Gastrocnemius medialis (tissue), 4 donors: ENCODE measurements around the gene KIAA0408. TPM values are rescaled to one million over a fixed set of nuclear protein-coding genes. Genes with fewer than 3 reads are reported as not detected.
A peak's percentile ranks its signal among the peaks of the same experiment; 100 is the strongest.
"Not testable (repeated sequence)": the region's sequence is repeated elsewhere in the genome, so short reads cannot be mapped to it uniquely, and the experiment has no call there.

Source experiments
- ATAC-seq, 2 donors: fragments of 150-250 bp; one replicate each; pipeline ENCODE4 v1.9.1; 2016
- DNase-seq, 2 donors: peaks; one replicate each; pipeline ENCODE4 v3.0.0-alpha.2; 2019
- H3K27ac ChIP-seq, 4 donors: fragments of 200-600 bp; sonication (generic); 1 replicate in 1 of 4; 2 replicates in 3 of 4; pipeline ENCODE4 v1.5.1; 2016 to 2018; ENCODE audit warnings: mild to moderate bottlenecking in 2 of 4, moderate library complexity in 1 of 4
- H3K27me3 ChIP-seq, 3 donors: fragments of 200-600 bp; sonication (generic) in 2 of 3; 1 replicate in 1 of 3; 2 replicates in 2 of 3; pipeline versions ENCODE4 v1.5.1 to v1.6.0; 2016 to 2019; ENCODE audit warnings: mild to moderate bottlenecking in 1 of 3, moderate library complexity in 1 of 3
- H3K36me3 ChIP-seq, 2 donors: fragments of 200-600 bp; sonication (generic) in 1 of 2; one replicate each; pipeline ENCODE4 v1.5.1; 2017 to 2018
- H3K4me1 ChIP-seq, 2 donors: fragments of 200-600 bp; sonication (generic) in 1 of 2; one replicate each; pipeline ENCODE4 v1.5.1; 2016 to 2017; ENCODE audit warnings: mild to moderate bottlenecking in 2 of 2
- H3K4me3 ChIP-seq, 4 donors: fragments of 200-600 bp; sonication (generic) in 3 of 4; 1 replicate in 1 of 4; 2 replicates in 3 of 4; pipeline ENCODE4 v1.5.1; 2016 to 2019; ENCODE audit warnings: mild to moderate bottlenecking in 2 of 4
- H3K9me3 ChIP-seq, 3 donors: fragments of 200-600 bp; sonication (generic) in 2 of 3; 1 replicate in 1 of 3; 2 replicates in 2 of 3; pipeline ENCODE4 v1.5.1; 2016 to 2019
- CTCF ChIP-seq, 5 experiments: fragments of 450-650 bp in 3 of 5; fragments of 200-600 bp in 2 of 5; sonication (generic) in 2 of 5; IDR thresholded peaks in 4 of 5; conservative IDR thresholded peaks in 1 of 5; 1 replicate in 4 of 5; 2 replicates in 1 of 5; pipeline ENCODE4 v1.5.1; 2016 to 2019; ENCODE audit warnings: antibody characterized with exemption in 5 of 5, mild to moderate bottlenecking in 3 of 5, moderate library complexity in 3 of 5
- POLR2A ChIP-seq, 2 donors: fragments of 450-650 bp; IDR thresholded peaks; one replicate each; pipeline ENCODE4 v1.6.1; 2017; ENCODE audit warnings: antibody characterized with exemption in 2 of 2, mild to moderate bottlenecking in 2 of 2, moderate library complexity in 2 of 2
- in situ Hi-C, 4 donors: fragments of 200-750 bp; cut with MboI; loops; one replicate each; pipeline versions ENCODE4 v1.15.0 to v1.8.0; 2017; ENCODE audit warnings: low sequenced_read_pairs in 4 of 4
- intact Hi-C: fragments of 100-400 bp; cut with DNase I; formaldehyde crosslinking; loops from one replicate; pipeline ENCODE4 v1.15.1; 2023; ENCODE audit warnings: low total_unique reads
- total RNA-seq, 4 donors: library from RNA; depleted of rRNA; stranded (reverse); fragments of >200 nt; gene quantifications; one replicate each; pipeline versions ENCODE4 v1.1.0 to v1.2.3, GENCODE V29; 2016

Gene KIAA0408
- total RNA-seq, 4 donors from 2014 or later: 34.0 to 57.4 (median 44.8) TPM

- no peak overlapping the region for H3K4me3 ChIP-seq
- H3K27me3 ChIP-seq: no peaks in the 10 kb centered on the region
- DNase-seq: no peak
- no peaks in the 10 kb centered on the region for H3K36me3 ChIP-seq
- in situ Hi-C loops: no loop called here
- H3K9me3 ChIP-seq: no peaks in the 10 kb centered on the region
- intact Hi-C loops: no loop called here
- no peak overlapping the region for H3K27ac ChIP-seq
- ATAC-seq: no peak
- TF ChIP-seq CTCF (IDR thresholded peaks at IDR 0.05 in 4 of 5, conservative IDR thresholded peaks at IDR 0.05 in 1 of 5): no peak
- no peak for TF ChIP-seq POLR2A (IDR thresholded peaks at IDR 0.05)
- peaks cover 0 to 6% of the 10 kb centered on the region in 2 donors for H3K4me1 ChIP-seq
These were observed 35.3 kb downstream of the KIAA0408 start for GRCh38 chr6:127423921-127424320.

GRCh38 chr6:127421164-127421563 is 38.0 kb downstream of the KIAA0408 start:
- DNase-seq, H3K27ac ChIP-seq, ATAC-seq, H3K36me3 ChIP-seq, H3K4me1 ChIP-seq, H3K9me3 ChIP-seq, H3K4me3 ChIP-seq, in situ Hi-C loops, H3K27me3 ChIP-seq: not testable (repeated sequence)
- intact Hi-C loops: loop anchor here (2.0 kb wide), 1 partner anchor 118 kb away; no protein-coding TSS in a partner anchor

GRCh38 chr6:127420556-127420955 is 38.6 kb downstream of the KIAA0408 start:
- Histone ChIP-seq H3K9me3 (no peaks in the 10 kb centered on the region), H3K27ac (no peak overlapping the region), H3K27me3 (no peaks in the 10 kb centered on the region), H3K4me3 (no peak overlapping the region), H3K36me3 (no peaks in the 10 kb centered on the region), H3K4me1 (peaks cover 0 to 6% of the 10 kb centered on the region in 2 donors)
- in situ Hi-C loops: no loop called here
- DNase-seq (peak; percentile 40 to 52), ATAC-seq (peak; percentile 95 to 99)
- TF ChIP-seq CTCF (IDR thresholded peaks at IDR 0.05 in 4 of 5, conservative IDR thresholded peaks at IDR 0.05 in 1 of 5): no peak
- TF ChIP-seq POLR2A (IDR thresholded peaks at IDR 0.05): no peak
- intact Hi-C loops: loop anchor here (1.0 to 2.0 kb wide), 2 partner anchors 77 to 118 kb away; partner anchors contain the start of gene ECHDC1

- H3K9me3 ChIP-seq: no peaks in the 10 kb centered on the region
- intact Hi-C loops (no loop called here), in situ Hi-C loops (no loop called here)
- no peak for DNase-seq
- no peak for ATAC-seq
- H3K36me3 ChIP-seq: no peaks in the 10 kb centered on the region
- TF ChIP-seq POLR2A (IDR thresholded peaks at IDR 0.05) (no peak), CTCF (IDR thresholded peaks at IDR 0.05 in 4 of 5, conservative IDR thresholded peaks at IDR 0.05 in 1 of 5) (no peak)
- no peak overlapping the region for H3K27ac ChIP-seq
- no peaks in the 10 kb centered on the region for H3K27me3 ChIP-seq
- no peaks in the 10 kb centered on the region for H3K4me1 ChIP-seq
- no peak overlapping the region for H3K4me3 ChIP-seq
These were observed 44.1 kb downstream of the KIAA0408 start for GRCh38 chr6:127415096-127415495.

- ATAC-seq, H3K36me3 ChIP-seq, DNase-seq, H3K27ac ChIP-seq, intact Hi-C loops, H3K27me3 ChIP-seq, H3K4me1 ChIP-seq, in situ Hi-C loops, H3K9me3 ChIP-seq, H3K4me3 ChIP-seq: not testable (repeated sequence)
These were observed 46.1 kb downstream of the KIAA0408 start for GRCh38 chr6:127413123-127413522.

GRCh38 chr6:127412016-127412415 is 47.2 kb downstream of the KIAA0408 start:
- in situ Hi-C loops: not testable (repeated sequence)

More at GRCh38 chr6:127412016-127412415, 47.2 kb downstream of the KIAA0408 start:
- H3K27me3 ChIP-seq, H3K27ac ChIP-seq, H3K9me3 ChIP-seq, DNase-seq, intact Hi-C loops, H3K4me3 ChIP-seq, H3K36me3 ChIP-seq, ATAC-seq, H3K4me1 ChIP-seq: not testable (repeated sequence)

Other genes starting within 250 kb of the KIAA0408 start
- gene RNF146, start 192.5 kb downstream of the KIAA0408 start, total RNA-seq: 10 to 100 TPM; 36.3 to 82.3 (median 56.8) TPM
- gene ECHDC1, start 115.8 kb downstream of the KIAA0408 start, total RNA-seq: 10 to 100 TPM; 31.4 to 45.3 (median 33.6) TPM
- not detected for gene C6orf58, start 117.8 kb upstream of the KIAA0408 start, total RNA-seq